Thyroid gland (tissue), 4 donors: ENCODE measurements around the gene UBE4B.

ENCODE experiments used
- CTCF ChIP-seq, 6 experiments: fragments of 200-600 bp in 3 of 6; fragments of 450-650 bp in 3 of 6; sonication (generic) in 3 of 6; IDR thresholded peaks; one replicate each; pipeline ENCODE4 v1.5.1; 2016 to 2019; ENCODE audit warnings: antibody characterized with exemption in 6 of 6, mild to moderate bottlenecking in 2 of 6, inconsistent platforms in 1 of 6, moderate library complexity in 1 of 6
- POLR2A ChIP-seq, 2 donors: fragments of 450-650 bp; IDR thresholded peaks; one replicate each; pipeline ENCODE4 v1.6.1; 2017; ENCODE audit warnings: antibody characterized with exemption in 2 of 2, mild to moderate bottlenecking in 2 of 2, moderate library complexity in 1 of 2

GRCh38 chr1:10195570-10195969 lies 162.8 kb downstream of the UBE4B start:
- TF ChIP-seq CTCF (IDR thresholded peaks at IDR 0.05) (no peak), POLR2A (IDR thresholded peaks at IDR 0.05) (no peak)
